ENCODE measurements around the gene ITPR1.

The ITPR1 gene

DNA sequence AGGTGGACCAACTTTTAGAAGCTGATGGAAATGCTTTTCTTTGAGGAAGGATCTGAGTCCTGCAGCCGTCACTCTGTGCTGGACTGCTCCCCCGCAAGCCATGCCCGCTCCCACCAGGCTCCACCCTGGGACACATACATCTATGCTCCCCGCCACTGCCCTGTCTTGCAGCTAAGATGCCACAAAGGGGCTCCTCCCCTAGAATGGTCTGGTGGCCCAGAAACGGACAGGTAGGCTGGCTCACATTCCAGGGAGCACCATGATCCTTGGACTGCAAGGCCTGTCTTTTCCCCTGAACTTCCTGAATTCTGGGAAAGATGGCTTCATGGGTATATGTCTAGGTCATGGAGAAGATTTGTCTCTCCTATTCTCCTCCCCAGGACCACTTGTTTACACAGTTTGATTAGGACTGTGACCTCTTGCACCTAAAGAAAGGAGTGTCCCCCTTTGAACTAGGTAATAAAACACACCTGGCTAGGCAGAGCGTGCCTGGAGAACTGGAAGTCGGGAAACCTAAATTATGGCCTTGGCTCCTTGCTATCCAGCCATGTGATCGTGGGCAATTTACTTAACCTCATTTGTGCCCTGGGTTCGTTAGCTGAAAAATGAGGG lies 265.2 kb downstream of the ITPR1 start:
- Histone ChIP-seq H3K36me3 (ENCODE audit: control insufficient read depth in 1 of 2, insufficient read depth in 2 of 2, low read depth in 1 of 2, low read length in 2 of 2) (no peaks in the 10 kb centered on the region), H3K27me3 (ENCODE audit: control insufficient read depth in 1 of 2, insufficient read depth in 1 of 2, low read length in 2 of 2) (peaks cover 0 to 19% of the 10 kb centered on the region in 2 experiments), H3K23ac (ENCODE audit: low read length in 2 of 2) (no peak overlapping the region), H3K4me1 (ENCODE audit: control insufficient read depth, insufficient read depth, low read depth, low read length) (peaks cover 17% of the 10 kb centered on the region), H3K27ac (ENCODE audit: low read length, poor library complexity, severe bottlenecking) (no peak overlapping the region), H2BK5ac (ENCODE audit: low read depth, low read length, poor library complexity, severe bottlenecking) (no peak overlapping the region), H2AK5ac (ENCODE audit: low read length, severe bottlenecking) (peak overlapping the region; percentile 72), H3K4ac (ENCODE audit: low read depth in 1 of 2, low read length in 2 of 2) (no peak overlapping the region), H4K8ac (ENCODE audit: low read length) (no peak overlapping the region), H3K4me2 (ENCODE audit: low read length, poor library complexity, severe bottlenecking) (no peak overlapping the region), H2BK12ac (ENCODE audit: low read length in 2 of 2) (no peak overlapping the region), H3K79me1 (replicated peaks; ENCODE audit: low read length, poor library complexity, severe bottlenecking) (no peaks in the 10 kb centered on the region), H2AFZ (ENCODE audit: low read depth, low read length) (no peak overlapping the region), H3K4me3 (ENCODE audit: insufficient read depth in 1 of 2, low read depth in 1 of 2, low read length in 2 of 2) (no peak overlapping the region), H4K91ac (ENCODE audit: low read length) (no peak overlapping the region), H2BK15ac (ENCODE audit: low read depth, poor library complexity, severe bottlenecking) (no peak overlapping the region), H3K18ac (ENCODE audit: low read depth in 1 of 2, low read length in 2 of 2) (no peak overlapping the region), H3K9me3 (ENCODE audit: control insufficient read depth, low read length) (no peaks in the 10 kb centered on the region), H3K9ac (ENCODE audit: low read length) (no peak overlapping the region), H3K14ac (ENCODE audit: low read length in 2 of 2) (no peak overlapping the region), H2BK120ac (ENCODE audit: low read depth, low read length) (no peak overlapping the region)
- WGBS = 94% methylated on average over 9 of the region's 9 CpGs
- no peak for DNase-seq

DNA sequence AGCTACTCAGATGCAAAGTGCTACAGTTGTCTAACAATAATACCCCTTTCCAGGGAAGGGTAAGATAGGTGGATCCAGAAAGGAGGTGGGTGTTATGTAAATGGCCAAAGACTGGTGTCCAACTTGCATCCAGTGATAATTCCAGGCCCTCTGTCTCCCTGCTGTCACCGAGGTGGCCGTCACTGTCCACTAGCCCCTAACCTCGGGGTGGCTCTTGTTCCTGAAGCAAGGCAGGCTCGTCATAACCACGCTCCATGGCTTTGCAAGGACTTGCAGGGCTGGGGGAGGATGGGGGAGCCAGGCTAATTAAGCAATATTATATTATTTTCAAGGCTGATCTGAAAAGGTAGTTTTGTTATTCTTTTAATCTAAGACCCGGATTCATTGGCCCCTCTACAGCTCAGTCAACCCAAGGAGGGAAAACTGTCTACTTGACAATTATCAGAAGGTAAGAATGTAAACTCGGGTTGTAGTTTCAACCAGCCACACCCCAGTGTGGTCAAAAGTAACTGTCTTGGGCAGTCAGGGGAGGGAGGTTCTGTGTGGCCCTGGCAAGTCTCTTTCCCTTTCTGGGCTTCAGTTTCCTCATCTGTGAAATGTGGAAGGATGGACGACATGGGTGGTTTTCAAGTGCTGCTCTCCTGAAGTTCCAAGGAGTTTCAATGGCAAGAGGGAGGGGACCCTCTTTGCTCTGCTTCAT lies 266.0 kb downstream of the ITPR1 start:
- Histone ChIP-seq H2BK12ac (ENCODE audit: low read length in 2 of 2) (no peak overlapping the region), H2BK15ac (ENCODE audit: low read depth, poor library complexity, severe bottlenecking) (no peak overlapping the region), H3K4me3 (ENCODE audit: insufficient read depth in 1 of 2, low read depth in 1 of 2, low read length in 2 of 2) (no peak overlapping the region)

DNA sequence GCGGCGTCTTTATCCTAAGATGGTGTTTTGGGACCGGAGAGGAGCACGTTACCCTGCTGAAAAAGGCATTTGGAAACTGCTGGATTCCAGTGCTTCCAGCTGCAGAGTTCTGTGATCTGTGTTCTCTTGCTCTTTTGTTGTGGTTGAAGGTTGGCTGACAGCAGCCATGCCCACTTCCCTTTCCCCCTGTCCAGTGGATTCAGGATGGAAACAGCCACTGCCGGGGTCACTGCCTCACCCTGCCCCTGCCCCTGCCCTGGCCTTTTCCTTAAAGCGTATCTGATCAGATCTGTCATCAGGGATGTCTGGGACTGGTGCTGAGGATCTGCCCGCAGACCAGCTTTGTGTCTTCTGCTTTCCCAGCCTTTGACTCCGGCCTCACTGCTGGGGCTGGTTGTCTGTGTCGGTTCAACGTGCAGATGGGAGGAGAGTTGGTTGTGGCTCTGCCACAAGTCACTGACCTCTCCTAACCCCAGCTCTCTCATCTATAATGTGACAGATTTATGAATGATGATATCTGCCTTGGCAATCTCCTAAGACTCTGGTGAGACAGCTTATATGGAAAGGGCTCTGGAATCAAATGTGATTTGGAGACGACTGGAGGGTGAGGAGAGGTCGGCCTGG lies 266.7 kb downstream of the ITPR1 start:
- H2BK5ac ChIP-seq (ENCODE audit: low read depth, low read length, poor library complexity, severe bottlenecking) = no peak overlapping the region
- no peak overlapping the region for H3K27ac ChIP-seq (ENCODE audit: low read length, poor library complexity, severe bottlenecking)
- no peak overlapping the region for H4K8ac ChIP-seq (ENCODE audit: low read length)
- H3K4me1 ChIP-seq (ENCODE audit: control insufficient read depth, insufficient read depth, low read depth, low read length) = peaks cover 16% of the 10 kb centered on the region
- no peak overlapping the region for H3K4me2 ChIP-seq (ENCODE audit: low read length, poor library complexity, severe bottlenecking)
- H3K23ac ChIP-seq (ENCODE audit: low read length in 2 of 2) = no peak overlapping the region
- WGBS = 79% methylated on average over 9 of the region's 12 CpGs
- no peak overlapping the region for H3K18ac ChIP-seq (ENCODE audit: low read depth in 1 of 2, low read length in 2 of 2)
- H2BK15ac ChIP-seq (ENCODE audit: low read depth, poor library complexity, severe bottlenecking) = no peak overlapping the region
- H2AK5ac ChIP-seq (ENCODE audit: low read length, severe bottlenecking) = peak overlapping the region; percentile 44
- H3K4me3 ChIP-seq (ENCODE audit: insufficient read depth in 1 of 2, low read depth in 1 of 2, low read length in 2 of 2) = no peak overlapping the region
- H3K14ac ChIP-seq (ENCODE audit: low read length in 2 of 2) = no peak overlapping the region
- no peak overlapping the region for H2AFZ ChIP-seq (ENCODE audit: low read depth, low read length)
- H3K9ac ChIP-seq (ENCODE audit: low read length) = no peak overlapping the region
- H3K27me3 ChIP-seq (ENCODE audit: control insufficient read depth in 1 of 2, insufficient read depth in 1 of 2, low read length in 2 of 2) = peaks cover 0 to 17% of the 10 kb centered on the region in 2 experiments
- no peak overlapping the region for H2BK120ac ChIP-seq (ENCODE audit: low read depth, low read length)
- no peaks in the 10 kb centered on the region for H3K36me3 ChIP-seq (ENCODE audit: control insufficient read depth in 1 of 2, insufficient read depth in 2 of 2, low read depth in 1 of 2, low read length in 2 of 2)
- H3K4ac ChIP-seq (ENCODE audit: low read depth in 1 of 2, low read length in 2 of 2) = no peak overlapping the region
- H3K9me3 ChIP-seq (ENCODE audit: control insufficient read depth, low read length) = no peaks in the 10 kb centered on the region
- H2BK12ac ChIP-seq (ENCODE audit: low read length in 2 of 2) = no peak overlapping the region
- DNase-seq = no peak
- H3K79me1 ChIP-seq (replicated peaks; ENCODE audit: low read length, poor library complexity, severe bottlenecking) = no peaks in the 10 kb centered on the region
- H4K91ac ChIP-seq (ENCODE audit: low read length) = no peak overlapping the region

More for the DNA sequence above, 266.0 kb downstream of the ITPR1 start:
- DNase-seq = no peak
- WGBS = 89% methylated on average over 7 of the region's 8 CpGs
- no peaks in the 10 kb centered on the region for H3K79me1 ChIP-seq (replicated peaks; ENCODE audit: low read length, poor library complexity, severe bottlenecking)
- H3K14ac ChIP-seq (ENCODE audit: low read length in 2 of 2) = no peak overlapping the region
- H3K9me3 ChIP-seq (ENCODE audit: control insufficient read depth, low read length) = no peaks in the 10 kb centered on the region
- H3K4me1 ChIP-seq (ENCODE audit: control insufficient read depth, insufficient read depth, low read depth, low read length) = peaks cover 16% of the 10 kb centered on the region
- H3K4me2 ChIP-seq (ENCODE audit: low read length, poor library complexity, severe bottlenecking) = no peak overlapping the region
- no peak overlapping the region for H3K4ac ChIP-seq (ENCODE audit: low read depth in 1 of 2, low read length in 2 of 2)
- H3K9ac ChIP-seq (ENCODE audit: low read length) = no peak overlapping the region
- H4K8ac ChIP-seq (ENCODE audit: low read length) = no peak overlapping the region
- H2AK5ac ChIP-seq (ENCODE audit: low read length, severe bottlenecking) = no peak overlapping the region
- H2AFZ ChIP-seq (ENCODE audit: low read depth, low read length) = no peak overlapping the region
- H3K36me3 ChIP-seq (ENCODE audit: control insufficient read depth in 1 of 2, insufficient read depth in 2 of 2, low read depth in 1 of 2, low read length in 2 of 2) = no peaks in the 10 kb centered on the region
- H3K27me3 ChIP-seq (ENCODE audit: control insufficient read depth in 1 of 2, insufficient read depth in 1 of 2, low read length in 2 of 2) = peaks cover 0 to 19% of the 10 kb centered on the region in 2 experiments
- no peak overlapping the region for H3K18ac ChIP-seq (ENCODE audit: low read depth in 1 of 2, low read length in 2 of 2)
- H3K23ac ChIP-seq (ENCODE audit: low read length in 2 of 2) = no peak overlapping the region
- H2BK5ac ChIP-seq (ENCODE audit: low read depth, low read length, poor library complexity, severe bottlenecking) = no peak overlapping the region
- no peak overlapping the region for H3K27ac ChIP-seq (ENCODE audit: low read length, poor library complexity, severe bottlenecking)
- no peak overlapping the region for H2BK120ac ChIP-seq (ENCODE audit: low read depth, low read length)
- H4K91ac ChIP-seq (ENCODE audit: low read length) = no peak overlapping the region

DNA sequence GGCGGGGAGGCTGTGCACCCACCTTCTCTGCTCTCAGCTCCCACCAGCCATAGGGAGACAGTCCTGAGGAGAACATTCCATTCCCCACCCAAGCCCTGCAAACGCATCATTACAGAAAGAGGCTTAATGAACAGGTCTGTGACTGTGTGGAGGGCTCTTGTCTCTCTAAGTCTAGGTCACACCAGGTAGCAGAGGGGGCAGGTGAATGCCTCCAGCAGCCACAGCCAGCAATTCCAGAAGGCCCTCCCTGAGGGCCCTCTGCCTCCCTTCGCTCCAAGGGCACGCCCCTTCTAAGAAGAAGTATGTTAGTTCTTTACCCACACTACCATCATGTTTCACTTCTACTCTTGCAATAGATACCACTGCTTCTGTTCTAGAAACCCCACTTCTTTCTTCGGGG lies 268.6 kb downstream of the ITPR1 start:
- Histone ChIP-seq H3K36me3 (ENCODE audit: control insufficient read depth in 1 of 2, insufficient read depth in 2 of 2, low read depth in 1 of 2, low read length in 2 of 2) (no peaks in the 10 kb centered on the region), H2BK120ac (ENCODE audit: low read depth, low read length) (no peak overlapping the region), H2BK15ac (ENCODE audit: low read depth, poor library complexity, severe bottlenecking) (no peak overlapping the region), H3K27ac (ENCODE audit: low read length, poor library complexity, severe bottlenecking) (no peak overlapping the region), H3K9me3 (ENCODE audit: control insufficient read depth, low read length) (peaks cover 10% of the 10 kb centered on the region), H3K4me3 (ENCODE audit: insufficient read depth in 1 of 2, low read depth in 1 of 2, low read length in 2 of 2) (no peak overlapping the region), H3K18ac (ENCODE audit: low read depth in 1 of 2, low read length in 2 of 2) (no peak overlapping the region), H3K9ac (ENCODE audit: low read length) (no peak overlapping the region), H3K23ac (ENCODE audit: low read length in 2 of 2) (no peak overlapping the region), H2BK5ac (ENCODE audit: low read depth, low read length, poor library complexity, severe bottlenecking) (no peak overlapping the region), H3K27me3 (ENCODE audit: control insufficient read depth in 1 of 2, insufficient read depth in 1 of 2, low read length in 2 of 2) (peaks cover 0 to 16% of the 10 kb centered on the region in 2 experiments), H3K4me1 (ENCODE audit: control insufficient read depth, insufficient read depth, low read depth, low read length) (peaks cover 16% of the 10 kb centered on the region), H3K79me1 (replicated peaks; ENCODE audit: low read length, poor library complexity, severe bottlenecking) (no peaks in the 10 kb centered on the region), H2AFZ (ENCODE audit: low read depth, low read length) (no peak overlapping the region), H4K91ac (ENCODE audit: low read length) (no peak overlapping the region), H2BK12ac (ENCODE audit: low read length in 2 of 2) (no peak overlapping the region), H2AK5ac (ENCODE audit: low read length, severe bottlenecking) (no peak overlapping the region), H4K8ac (ENCODE audit: low read length) (no peak overlapping the region), H3K4ac (ENCODE audit: low read depth in 1 of 2, low read length in 2 of 2) (no peak overlapping the region), H3K14ac (ENCODE audit: low read length in 2 of 2) (no peak overlapping the region), H3K4me2 (ENCODE audit: low read length, poor library complexity, severe bottlenecking) (no peak overlapping the region)
- no peak for DNase-seq
- 96% methylated on average over 3 of the region's 5 CpGs for WGBS

Measured in mesenchymal stem cell (in vitro differentiated cells and primary cell).